Lower lobe of right lung (tissue), 2 donors: ENCODE measurements around the gene WNT2B. TPM values are rescaled to one million over a fixed set of nuclear protein-coding genes. Genes with fewer than 3 reads are reported as not detected.
"Not testable (repeated sequence)": the region's sequence is repeated elsewhere in the genome, so short reads cannot be mapped to it uniquely, and the experiment has no call there.

Source experiments
- ATAC-seq, 2 donors: fragments of 200-7000 bp; cut with Tn5 transposase; one replicate each; pipeline ENCODE4 v1.9.1; 2020 to 2022; ENCODE audit warnings: mild to moderate bottlenecking in 2 of 2, moderate library complexity in 2 of 2
- DNase-seq: peaks from one replicate; pipeline ENCODE4 v3.0.0-alpha.2; 2020
- H3K27ac ChIP-seq: fragments of 200-600 bp; one replicate; pipeline ENCODE4 v1.8.0; 2022
- H3K27me3 ChIP-seq: fragments of 200-600 bp; one replicate; pipeline ENCODE4 v1.8.0; 2022; ENCODE audit warnings: low read depth
- H3K36me3 ChIP-seq: fragments of 200-600 bp; one replicate; pipeline ENCODE4 v1.8.0; 2022; ENCODE audit warnings: mild to moderate bottlenecking
- H3K4me1 ChIP-seq: fragments of 200-600 bp; one replicate; pipeline ENCODE4 v1.8.0; 2022
- H3K4me3 ChIP-seq: fragments of 200-600 bp; one replicate; pipeline ENCODE4 v1.8.0; 2022; ENCODE audit warnings: mild to moderate bottlenecking
- H3K9me3 ChIP-seq: fragments of 200-600 bp; one replicate; pipeline ENCODE4 v1.8.0; 2022
- CTCF ChIP-seq: fragments of 200-600 bp; IDR thresholded peaks from one replicate; pipeline ENCODE4 v1.8.0; 2022; ENCODE audit warnings: antibody characterized with exemption, mild to moderate bottlenecking
- intact Hi-C: fragments of 100-400 bp; cut with DNase I; formaldehyde crosslinking; loops from one replicate; pipeline ENCODE4 v1.11.0; 2022
- total RNA-seq: library from RNA; stranded (reverse); fragmentation: NEBNext Ultra II Directional; extraction: Animal tissue kit (Norgen Biotek cat#: 25700); gene quantifications from one replicate; pipeline ENCODE4 v1.2.1, GENCODE V29; 2021
- donor health status: DM: no; HTN: yes; CAD: no; lungs with severe emphysema.

Gene WNT2B
- total RNA-seq, 1 donor from 2014 or later, result 11.8 TPM

- no peak for ATAC-seq
- H3K9me3 ChIP-seq, result peaks cover 11% of the 10 kb centered on the region
Observed at GRCh38 chr1:112478314-112478713, 30.5 kb upstream of the WNT2B start.

GRCh38 chr1:112486063-112486462 lies 22.7 kb upstream of the WNT2B start:
- intact Hi-C loops, DNase-seq, H3K27ac ChIP-seq, H3K4me3 ChIP-seq, H3K27me3 ChIP-seq, ATAC-seq, H3K36me3 ChIP-seq, H3K4me1 ChIP-seq, H3K9me3 ChIP-seq: not testable (repeated sequence)

More at GRCh38 chr1:112478314-112478713, 30.5 kb upstream of the WNT2B start:
- no peak for TF ChIP-seq CTCF
- no peak overlapping the region for H3K27ac ChIP-seq
- H3K4me3 ChIP-seq, result no peak overlapping the region
- no peaks in the 10 kb centered on the region for H3K27me3 ChIP-seq
- H3K4me1 ChIP-seq, result no peaks in the 10 kb centered on the region
- no peaks in the 10 kb centered on the region for H3K36me3 ChIP-seq
- DNase-seq, result no peak
- intact Hi-C loops, result no loop called here

- H3K36me3 ChIP-seq, intact Hi-C loops, H3K4me1 ChIP-seq, DNase-seq, H3K4me3 ChIP-seq, ATAC-seq, H3K27me3 ChIP-seq, H3K9me3 ChIP-seq, H3K27ac ChIP-seq: not testable (repeated sequence)
Observed at GRCh38 chr1:112487686-112488085, 21.1 kb upstream of the WNT2B start.

DNA sequence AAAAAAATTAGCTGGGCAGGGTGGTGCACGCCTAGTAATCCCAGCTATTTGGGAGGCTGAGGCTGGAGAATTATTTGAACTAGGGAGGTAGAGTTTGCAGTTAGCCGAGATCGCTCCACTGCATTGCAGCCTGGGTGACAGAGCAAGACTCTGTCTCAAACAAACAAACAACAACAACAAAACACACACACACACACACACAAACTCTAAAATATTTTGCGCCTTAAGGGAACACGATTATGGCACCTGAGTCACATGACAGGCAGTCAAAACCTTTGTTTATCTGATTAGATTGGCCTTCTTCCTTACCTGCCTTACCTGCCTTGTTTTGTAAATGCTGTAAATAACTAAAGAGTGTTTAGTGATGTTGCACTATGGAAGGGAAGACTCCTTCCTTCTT lies 20.6 kb upstream of the WNT2B start:
- no peaks in the 10 kb centered on the region for H3K9me3 ChIP-seq
- H3K4me3 ChIP-seq, result no peak overlapping the region
- intact Hi-C loops, result no loop called here
- H3K4me1 ChIP-seq, result no peaks in the 10 kb centered on the region
- peaks cover 3% of the 10 kb centered on the region for H3K36me3 ChIP-seq
- ATAC-seq (no peak), DNase-seq (no peak)
- no peak for TF ChIP-seq CTCF
- no peak overlapping the region for H3K27ac ChIP-seq
- no peaks in the 10 kb centered on the region for H3K27me3 ChIP-seq

DNA sequence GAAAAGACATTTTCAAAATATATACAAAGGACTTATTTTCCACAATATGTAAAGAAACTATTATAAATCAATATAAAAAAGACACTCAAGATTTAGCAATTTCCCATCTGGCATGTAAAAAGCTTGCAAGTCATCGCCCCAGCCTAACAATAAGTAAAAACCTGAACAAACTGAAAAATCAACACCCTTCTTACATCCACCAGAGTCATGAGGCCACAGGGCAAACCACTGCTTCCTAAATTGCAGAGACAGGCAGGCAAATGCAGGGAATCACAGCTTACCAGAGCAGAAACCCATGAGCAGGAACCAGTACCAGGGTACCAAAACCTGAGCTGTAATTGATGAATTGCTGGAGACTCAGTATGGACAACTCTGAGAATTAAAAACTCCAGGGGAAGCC lies 16.7 kb upstream of the WNT2B start:
- H3K4me1 ChIP-seq, result no peaks in the 10 kb centered on the region
- no peak for TF ChIP-seq CTCF
- no peak overlapping the region for H3K4me3 ChIP-seq
- DNase-seq (no peak), ATAC-seq (no peak)
- intact Hi-C loops, result no loop called here
- H3K36me3 ChIP-seq, result peaks cover 3% of the 10 kb centered on the region
- no peaks in the 10 kb centered on the region for H3K9me3 ChIP-seq
- no peak overlapping the region for H3K27ac ChIP-seq
- H3K27me3 ChIP-seq, result no peaks in the 10 kb centered on the region

- DNase-seq (no peak), ATAC-seq (no peak)
- Histone ChIP-seq H3K4me1 (no peaks in the 10 kb centered on the region), H3K27ac (no peak overlapping the region), H3K27me3 (no peaks in the 10 kb centered on the region), H3K4me3 (no peak overlapping the region), H3K9me3 (no peaks in the 10 kb centered on the region), H3K36me3 (peaks cover 3% of the 10 kb centered on the region)
- intact Hi-C loops, result no loop called here
- TF ChIP-seq CTCF, result no peak
Observed at GRCh38 chr1:112493351-112493750, 15.4 kb upstream of the WNT2B start.

DNA sequence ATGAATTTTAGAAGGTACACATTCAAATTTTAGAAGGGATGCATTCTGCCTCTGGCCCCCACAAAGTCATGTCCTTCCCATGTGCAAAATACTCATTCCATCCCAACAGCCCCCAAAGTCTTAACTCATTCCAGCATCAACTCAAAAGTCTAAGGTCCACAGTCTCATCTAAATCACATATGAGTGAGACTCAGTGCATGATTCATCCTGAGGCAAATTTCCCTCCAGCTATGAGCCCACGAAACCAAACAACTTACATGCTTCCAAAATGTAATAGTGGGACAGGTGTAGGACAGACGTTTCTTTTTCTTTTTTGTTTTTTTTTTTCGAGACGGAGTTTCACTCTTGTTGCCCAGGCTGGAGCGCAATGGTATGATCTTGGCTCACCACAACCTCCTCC lies 12.5 kb upstream of the WNT2B start:
- no peak for DNase-seq
- H3K4me1 ChIP-seq, result peaks cover under 1% of the 10 kb centered on the region
- no peak for ATAC-seq
- H3K36me3 ChIP-seq, result peaks cover 3% of the 10 kb centered on the region
- TF ChIP-seq CTCF, result no peak
- H3K4me3 ChIP-seq, result no peak overlapping the region
- H3K9me3 ChIP-seq, result no peaks in the 10 kb centered on the region
- H3K27me3 ChIP-seq, result no peaks in the 10 kb centered on the region
- H3K27ac ChIP-seq, result no peak overlapping the region
- intact Hi-C loops, result no loop called here
